PC-9 (cell line): Measurements from ENCODE around the gene PITPNM1.

Source experiments
- EZH2 ChIP-seq: fragments of 200-600 bp; sonication (generic); IDR thresholded peaks from 2 replicates; pipeline ENCODE4 v1.8.0; 2017; ENCODE audit warnings: antibody characterized with exemption, low read depth
- TF ChIP-seq, protein P1 (sequence below): fragments of 200-600 bp; sonication (generic); conservative IDR thresholded peaks from 2 replicates; pipeline ENCODE4 v1.6.1; 2017; ENCODE audit warnings: mixed run types, antibody characterized with exemption, mild to moderate bottlenecking, moderate library complexity

DNA sequence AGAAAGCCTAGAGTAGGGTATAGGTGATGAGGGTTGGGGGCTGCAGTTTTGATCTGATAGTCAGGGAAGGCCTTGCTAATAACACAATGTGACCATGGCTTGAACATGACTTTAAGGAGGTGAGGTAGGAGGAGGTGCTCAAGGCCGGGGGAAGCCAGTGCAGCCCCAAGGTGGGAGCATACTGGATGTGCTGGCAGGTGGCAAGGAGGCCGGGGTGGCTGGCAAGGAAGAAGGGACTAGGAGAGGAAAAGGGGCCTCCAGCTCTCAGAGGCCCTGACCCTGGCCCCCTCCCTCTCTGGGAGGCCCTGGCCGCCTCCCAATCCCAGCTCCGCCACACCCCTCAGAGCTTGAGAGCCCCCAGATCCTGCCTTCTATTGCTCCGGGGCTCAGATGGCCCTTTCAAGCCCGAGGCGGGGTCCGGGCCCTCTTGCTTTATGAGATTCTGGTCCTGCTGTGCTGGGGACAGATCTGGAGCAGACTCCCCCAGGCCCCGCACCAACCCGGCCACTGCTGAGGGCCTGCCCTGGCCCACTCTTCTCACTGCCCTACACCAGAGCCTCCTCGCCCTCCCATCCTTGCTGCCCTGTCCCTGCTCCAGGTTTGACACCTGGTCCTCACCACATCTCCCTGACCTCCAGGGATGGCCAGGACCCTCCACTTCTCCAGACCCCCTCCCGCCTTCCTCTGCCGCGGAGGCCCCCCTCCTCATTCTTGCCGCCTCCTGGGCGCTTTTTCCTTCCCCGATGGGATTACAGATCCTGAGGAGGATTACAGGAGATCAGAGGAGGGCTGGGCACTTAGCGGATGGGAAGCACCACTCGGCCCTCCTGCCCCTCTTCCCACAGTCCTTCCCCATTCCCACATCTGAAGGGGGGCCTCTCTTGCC lies 1.8 kb downstream of the PITPNM1 start:
- TF ChIP-seq, protein P1, sequence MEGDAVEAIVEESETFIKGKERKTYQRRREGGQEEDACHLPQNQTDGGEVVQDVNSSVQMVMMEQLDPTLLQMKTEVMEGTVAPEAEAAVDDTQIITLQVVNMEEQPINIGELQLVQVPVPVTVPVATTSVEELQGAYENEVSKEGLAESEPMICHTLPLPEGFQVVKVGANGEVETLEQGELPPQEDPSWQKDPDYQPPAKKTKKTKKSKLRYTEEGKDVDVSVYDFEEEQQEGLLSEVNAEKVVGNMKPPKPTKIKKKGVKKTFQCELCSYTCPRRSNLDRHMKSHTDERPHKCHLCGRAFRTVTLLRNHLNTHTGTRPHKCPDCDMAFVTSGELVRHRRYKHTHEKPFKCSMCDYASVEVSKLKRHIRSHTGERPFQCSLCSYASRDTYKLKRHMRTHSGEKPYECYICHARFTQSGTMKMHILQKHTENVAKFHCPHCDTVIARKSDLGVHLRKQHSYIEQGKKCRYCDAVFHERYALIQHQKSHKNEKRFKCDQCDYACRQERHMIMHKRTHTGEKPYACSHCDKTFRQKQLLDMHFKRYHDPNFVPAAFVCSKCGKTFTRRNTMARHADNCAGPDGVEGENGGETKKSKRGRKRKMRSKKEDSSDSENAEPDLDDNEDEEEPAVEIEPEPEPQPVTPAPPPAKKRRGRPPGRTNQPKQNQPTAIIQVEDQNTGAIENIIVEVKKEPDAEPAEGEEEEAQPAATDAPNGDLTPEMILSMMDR: no peak
- no peak for TF ChIP-seq EZH2
